ENCODE data around the gene FMNL1. TPM values are rescaled to one million over a fixed set of nuclear protein-coding genes. Genes with fewer than 3 reads are reported as not detected.

Gene FMNL1
- total RNA-seq, 1 donor from 2014 or later = 87.0 TPM

GRCh38 chr17:45293413-45294211, 71.9 kb downstream of the FMNL1 start:
- ATAC-seq (peak; percentile 82 to 84), DNase-seq (peak; percentile 79)
- Histone ChIP-seq H3K9me3 (no peaks in the 10 kb centered on the region), H3K4me3 (no peak overlapping the region), H3K4me1 (peaks cover 100% of the 10 kb centered on the region), H3K36me3 (peaks cover 19% of the 10 kb centered on the region), H3K27me3 (ENCODE audit: low read depth) (no peaks in the 10 kb centered on the region), H3K27ac (peak overlapping the region; percentile 76)
- intact Hi-C loops (cut with DNase I) = no loop called here
- TF ChIP-seq CTCF (IDR thresholded peaks at IDR 0.05) = no peak

DNA sequence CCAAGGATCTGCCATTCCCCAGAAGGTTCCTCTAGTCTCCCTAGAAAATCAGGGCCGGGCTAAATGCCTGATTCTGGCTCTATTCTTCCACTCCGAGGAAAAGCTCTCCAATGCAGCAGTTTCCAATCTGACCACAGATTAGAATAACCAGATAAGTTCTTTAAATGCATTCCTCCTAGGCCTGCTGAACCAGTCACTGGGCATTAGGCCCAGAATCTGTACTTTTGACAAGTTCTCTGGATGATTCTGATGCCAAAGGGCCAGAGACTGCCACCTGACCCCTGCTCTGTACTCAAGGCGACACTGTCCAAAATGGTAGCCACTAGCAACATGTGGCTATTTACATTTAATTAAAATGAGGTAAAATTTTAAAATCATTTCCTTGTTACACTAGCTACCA, 72.8 kb downstream of the FMNL1 start:
- intact Hi-C loops (cut with DNase I) = no loop called here
- H3K27me3 ChIP-seq (ENCODE audit: low read depth) = no peaks in the 10 kb centered on the region
- peaks cover 100% of the 10 kb centered on the region for H3K4me1 ChIP-seq
- peak; percentile 74 to 77 for ATAC-seq
- H3K27ac ChIP-seq = peak overlapping the region; percentile 76
- peaks cover 10% of the 10 kb centered on the region for H3K36me3 ChIP-seq
- no peak for TF ChIP-seq CTCF (IDR thresholded peaks at IDR 0.05)
- no peak overlapping the region for H3K4me3 ChIP-seq
- H3K9me3 ChIP-seq = no peaks in the 10 kb centered on the region
- DNase-seq = no peak

DNA sequence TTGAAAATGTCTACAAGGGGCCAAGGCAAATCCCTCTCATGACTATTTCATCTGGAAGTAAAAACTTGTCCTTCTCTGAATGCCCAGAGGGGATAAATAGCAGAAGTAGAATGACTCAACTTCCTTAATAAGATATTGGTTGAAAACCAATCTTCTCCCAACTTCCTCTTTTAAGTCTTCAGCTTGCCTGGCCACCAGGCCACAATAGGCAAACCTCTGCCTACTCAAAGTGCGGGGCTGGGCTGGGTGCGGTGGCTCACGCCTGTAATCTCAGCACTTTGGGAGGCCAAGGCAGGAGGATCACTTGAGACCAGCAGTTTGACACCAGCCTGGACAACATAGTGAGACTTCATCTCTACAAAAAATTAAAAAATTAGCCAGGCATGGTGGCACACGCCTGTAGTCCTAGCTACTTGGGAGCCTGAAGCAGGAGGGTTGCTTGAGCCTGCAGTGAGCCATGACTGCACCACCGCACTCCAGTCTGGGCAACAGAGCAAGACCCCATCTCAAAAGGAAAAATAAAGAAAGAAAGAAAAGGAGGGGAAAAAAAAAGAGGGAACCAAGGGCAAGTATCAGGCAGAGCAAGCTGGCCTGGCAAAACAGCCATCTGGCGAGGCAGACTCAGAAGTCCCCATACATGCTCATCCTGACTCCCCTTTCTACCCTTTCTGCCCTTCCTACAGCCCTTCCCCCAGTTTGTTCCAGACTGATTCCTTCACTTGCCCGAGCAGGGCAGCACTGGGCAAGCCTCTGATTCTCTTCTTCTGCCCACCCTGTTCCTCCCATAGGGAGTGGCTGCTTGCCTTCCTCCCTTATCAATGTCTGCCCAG, 74.5 kb downstream of the FMNL1 start:
- Histone ChIP-seq H3K27me3 (ENCODE audit: low read depth) (no peaks in the 10 kb centered on the region), H3K36me3 (no peaks in the 10 kb centered on the region), H3K9me3 (no peaks in the 10 kb centered on the region), H3K27ac (peak overlapping the region; percentile 76), H3K4me1 (peaks cover 100% of the 10 kb centered on the region), H3K4me3 (no peak overlapping the region)
- ATAC-seq (peak in 1 of 2 donors; percentile 19), DNase-seq (peak; percentile 70)
- intact Hi-C loops (cut with DNase I) = no loop called here
- TF ChIP-seq CTCF (IDR thresholded peaks at IDR 0.05) = no peak

GRCh38 chr17:45296833-45297124, 75.1 kb downstream of the FMNL1 start:
- ATAC-seq (no peak), DNase-seq (no peak)
- TF ChIP-seq CTCF (IDR thresholded peaks at IDR 0.05) = no peak
- Histone ChIP-seq H3K27me3 (ENCODE audit: low read depth) (no peaks in the 10 kb centered on the region), H3K4me1 (peaks cover 100% of the 10 kb centered on the region), H3K36me3 (no peaks in the 10 kb centered on the region), H3K9me3 (no peaks in the 10 kb centered on the region), H3K4me3 (no peak overlapping the region), H3K27ac (peak overlapping the region; percentile 76)
- intact Hi-C loops (cut with DNase I) = no loop called here

Other genes starting within 250 kb of the FMNL1 start
- 20.1 TPM for gene DCAKD, start 170.3 kb upstream of the FMNL1 start, total RNA-seq
- 117 TPM for gene NMT1, start 160.6 kb upstream of the FMNL1 start, total RNA-seq
- gene PLCD3, start 89.4 kb upstream of the FMNL1 start, total RNA-seq = 38.3 TPM
- 16.6 TPM for gene ACBD4, start 86.2 kb upstream of the FMNL1 start, total RNA-seq
- gene HEXIM1, start 73.4 kb upstream of the FMNL1 start, total RNA-seq = 33.9 TPM
- 6.4 TPM for gene HEXIM2, start 60.0 kb upstream of the FMNL1 start, total RNA-seq
- not detected for gene SPATA32, start 40.2 kb downstream of the FMNL1 start, total RNA-seq
- 9.3 TPM for gene MAP3K14, start 95.1 kb downstream of the FMNL1 start, total RNA-seq
- gene ARHGAP27, start 211.0 kb downstream of the FMNL1 start, total RNA-seq = 71.0 TPM

All from lower lobe of right lung (tissue), 2 donors.